T-helper 2 cell (primary cell): Measurements from ENCODE around the gene ZHX3.

Experiments
- DNase-seq, 5 experiments: peaks; one replicate each; pipeline versions ENCODE4 v3.0.0 to v3.0.0-alpha.2; 2012 to 2022

ZHX3 gene

GRCh38 chr20:41131594-41132387, 185.7 kb downstream of the ZHX3 start:
- DNase-seq = no peak
